Choroid plexus epithelial cell (primary cell): ENCODE results near the gene LCP2.

Experiments
- DNase-seq: peaks from one replicate; pipeline ENCODE4 v3.0.0-alpha.2; 2010; ENCODE audit warnings: low read depth
- H3K4me3 ChIP-seq: 2 replicates; pipeline ENCODE4 v1.5.1; 2011; ENCODE audit warnings: low read depth, mild to moderate bottlenecking, control low read depth, low read length, moderate library complexity
- CTCF ChIP-seq: conservative IDR thresholded peaks from 2 replicates; pipeline ENCODE4 v1.5.1; 2011; ENCODE audit warnings: low read depth, mild to moderate bottlenecking, control low read depth, inconsistent platforms, low read length, moderate library complexity

LCP2 gene

GRCh38 chr5:170333161-170333910, 35.8 kb upstream of the LCP2 start:
- DNase-seq, result peak; percentile 43
- peak; percentile 14 for TF ChIP-seq CTCF
- no peak overlapping the region for H3K4me3 ChIP-seq

GRCh38 chr5:170332058-170332457, 34.5 kb upstream of the LCP2 start:
- no peak overlapping the region for H3K4me3 ChIP-seq
- TF ChIP-seq CTCF, result no peak

GRCh38 chr5:170330568-170331054, 33.0 kb upstream of the LCP2 start:
- TF ChIP-seq CTCF, result no peak
- no peak overlapping the region for H3K4me3 ChIP-seq

More at GRCh38 chr5:170332058-170332457, 34.5 kb upstream of the LCP2 start:
- DNase-seq, result no peak

DNA sequence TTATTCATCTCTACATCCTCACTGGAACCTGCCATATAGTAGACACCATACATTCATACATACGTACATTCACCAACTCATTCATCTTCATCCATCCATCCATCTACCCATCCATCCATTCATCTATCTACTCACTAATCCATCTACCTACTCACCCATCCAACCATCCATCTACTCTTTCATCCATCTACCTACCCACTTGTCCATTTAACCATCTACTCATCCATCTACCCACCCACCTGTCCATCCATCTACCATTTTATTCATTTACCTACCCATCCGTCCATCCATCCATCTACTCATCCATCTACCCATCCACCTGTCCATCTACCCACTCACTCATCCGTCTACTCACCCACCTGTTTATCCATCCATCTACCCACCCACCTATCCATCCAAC, 31.9 kb upstream of the LCP2 start:
- H3K4me3 ChIP-seq, result no peak overlapping the region
- DNase-seq, result no peak
- no peak for TF ChIP-seq CTCF

More at GRCh38 chr5:170330568-170331054, 33.0 kb upstream of the LCP2 start:
- no peak for DNase-seq

DNA sequence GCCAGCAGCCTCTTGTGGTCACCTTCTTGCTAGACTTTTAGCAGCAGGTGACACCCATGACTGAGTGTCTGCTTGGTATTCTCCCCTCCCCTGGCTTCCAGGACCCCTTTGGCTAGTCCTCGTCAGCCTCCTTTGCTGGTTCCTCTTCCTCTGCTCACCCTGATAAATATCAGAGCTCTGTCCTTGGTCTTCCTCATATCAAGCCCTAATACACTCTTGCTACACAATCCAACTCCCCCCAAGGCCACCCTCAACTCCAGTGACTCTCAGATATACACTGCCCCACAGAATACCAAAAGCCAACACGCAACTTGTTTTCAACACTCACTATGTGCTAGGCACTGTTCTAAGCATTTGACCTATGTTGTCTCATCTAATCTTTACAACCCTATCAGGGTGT, 30.3 kb upstream of the LCP2 start:
- H3K4me3 ChIP-seq, result no peak overlapping the region
- no peak for TF ChIP-seq CTCF
- no peak for DNase-seq

- TF ChIP-seq CTCF, result no peak
- H3K4me3 ChIP-seq, result no peak overlapping the region
- DNase-seq, result no peak
These were observed 29.6 kb upstream of the LCP2 start for GRCh38 chr5:170327168-170327567.

GRCh38 chr5:170319301-170319700, 21.7 kb upstream of the LCP2 start:
- H3K4me3 ChIP-seq, result no peak overlapping the region
- no peak for TF ChIP-seq CTCF
- DNase-seq, result no peak
